Measurements from ENCODE around the gene KBTBD13.

DNA sequence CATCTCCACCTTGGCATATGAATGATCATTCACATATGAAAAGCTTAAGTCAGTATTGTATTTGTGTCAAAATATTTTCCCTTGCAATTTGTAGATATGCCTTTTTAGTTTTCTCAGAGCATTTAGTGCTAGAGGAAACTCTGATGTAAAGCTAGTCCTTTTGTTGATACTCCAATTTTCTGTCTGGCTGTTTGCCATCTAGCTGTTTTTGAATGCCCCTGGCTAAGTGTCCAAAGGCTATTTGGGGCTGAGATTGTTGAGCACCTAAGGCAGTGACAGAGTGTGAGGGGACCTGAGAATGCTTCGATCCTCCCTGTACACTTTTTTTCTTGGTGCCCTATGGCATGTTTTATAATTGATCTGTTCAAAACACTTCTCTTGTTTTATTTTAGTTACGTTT is 28.3 kb upstream of the KBTBD13 start:
- no peak for TF ChIP-seq POLR2A (IDR thresholded peaks at IDR 0.05)
- TF ChIP-seq, protein P1, sequence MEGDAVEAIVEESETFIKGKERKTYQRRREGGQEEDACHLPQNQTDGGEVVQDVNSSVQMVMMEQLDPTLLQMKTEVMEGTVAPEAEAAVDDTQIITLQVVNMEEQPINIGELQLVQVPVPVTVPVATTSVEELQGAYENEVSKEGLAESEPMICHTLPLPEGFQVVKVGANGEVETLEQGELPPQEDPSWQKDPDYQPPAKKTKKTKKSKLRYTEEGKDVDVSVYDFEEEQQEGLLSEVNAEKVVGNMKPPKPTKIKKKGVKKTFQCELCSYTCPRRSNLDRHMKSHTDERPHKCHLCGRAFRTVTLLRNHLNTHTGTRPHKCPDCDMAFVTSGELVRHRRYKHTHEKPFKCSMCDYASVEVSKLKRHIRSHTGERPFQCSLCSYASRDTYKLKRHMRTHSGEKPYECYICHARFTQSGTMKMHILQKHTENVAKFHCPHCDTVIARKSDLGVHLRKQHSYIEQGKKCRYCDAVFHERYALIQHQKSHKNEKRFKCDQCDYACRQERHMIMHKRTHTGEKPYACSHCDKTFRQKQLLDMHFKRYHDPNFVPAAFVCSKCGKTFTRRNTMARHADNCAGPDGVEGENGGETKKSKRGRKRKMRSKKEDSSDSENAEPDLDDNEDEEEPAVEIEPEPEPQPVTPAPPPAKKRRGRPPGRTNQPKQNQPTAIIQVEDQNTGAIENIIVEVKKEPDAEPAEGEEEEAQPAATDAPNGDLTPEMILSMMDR (IDR thresholded peaks at IDR 0.05) = no peak
